ENCODE results near the gene SLC25A15.
"Not testable (repeated sequence)": the region's sequence is repeated elsewhere in the genome, so short reads cannot be mapped to it uniquely, and the experiment has no call there.

The SLC25A15 gene

DNA sequence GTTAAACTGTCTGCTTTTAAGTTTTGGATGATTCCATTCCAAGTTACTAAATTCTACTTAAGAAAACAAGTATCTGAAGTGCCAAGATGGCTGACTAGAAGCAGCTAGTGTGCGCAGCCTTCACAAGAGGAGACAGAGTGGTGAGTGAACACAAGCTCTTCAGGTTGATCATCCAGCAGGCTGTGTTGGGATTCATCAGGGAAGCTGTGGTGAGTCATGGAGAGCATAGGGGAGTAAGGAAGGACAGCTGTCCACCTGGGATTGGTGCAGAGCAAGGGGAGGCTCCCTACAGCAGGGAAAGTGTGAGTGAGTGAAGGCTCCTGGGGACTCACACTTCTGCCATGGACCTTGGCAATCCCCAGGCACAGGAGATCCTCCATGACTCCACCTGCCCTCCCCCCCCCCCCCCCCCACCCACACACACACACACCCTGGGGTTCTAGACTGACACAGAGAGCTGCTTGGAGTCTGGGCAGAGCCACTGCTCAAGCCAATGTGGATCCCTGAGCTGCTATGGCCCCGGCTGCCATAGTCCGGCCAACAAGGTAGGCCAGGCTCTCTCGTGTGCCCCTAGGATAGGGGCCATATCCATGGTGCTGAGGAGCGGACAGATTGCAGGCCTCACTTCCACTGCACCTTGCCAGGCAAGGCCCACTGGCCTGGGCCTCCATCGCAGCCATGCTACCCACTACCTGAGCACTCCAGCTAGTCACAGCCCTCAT is 23.5 kb downstream of the SLC25A15 start:
- DNase-seq (ENCODE audit: low read depth in 3 of 3, low spot score in 1 of 3) = no peak

GRCh38 chr13:40813667-40814454 is 24.4 kb downstream of the SLC25A15 start:
- no peak for DNase-seq (ENCODE audit: low read depth in 3 of 3, low spot score in 1 of 3)

DNA sequence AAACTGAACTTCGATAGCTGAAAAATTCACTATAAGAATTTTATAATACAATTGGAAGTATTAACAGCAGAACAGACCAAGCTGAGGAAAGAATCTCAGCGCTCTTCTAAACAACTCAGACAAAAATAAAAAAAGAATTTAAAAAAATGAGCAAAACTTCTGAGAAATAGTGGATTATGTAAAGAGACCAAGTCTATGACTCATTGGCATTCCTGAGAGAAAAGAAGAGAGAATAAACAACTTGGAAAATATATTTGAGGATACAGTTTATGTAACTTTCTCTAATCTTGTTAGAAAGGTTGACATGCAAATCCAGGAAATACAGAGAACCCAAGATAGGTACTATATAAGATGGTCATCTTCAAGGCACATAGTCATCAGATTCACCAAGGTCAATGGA is 25.4 kb downstream of the SLC25A15 start:
- no peak for DNase-seq (ENCODE audit: low read depth in 3 of 3, low spot score in 1 of 3)

DNA sequence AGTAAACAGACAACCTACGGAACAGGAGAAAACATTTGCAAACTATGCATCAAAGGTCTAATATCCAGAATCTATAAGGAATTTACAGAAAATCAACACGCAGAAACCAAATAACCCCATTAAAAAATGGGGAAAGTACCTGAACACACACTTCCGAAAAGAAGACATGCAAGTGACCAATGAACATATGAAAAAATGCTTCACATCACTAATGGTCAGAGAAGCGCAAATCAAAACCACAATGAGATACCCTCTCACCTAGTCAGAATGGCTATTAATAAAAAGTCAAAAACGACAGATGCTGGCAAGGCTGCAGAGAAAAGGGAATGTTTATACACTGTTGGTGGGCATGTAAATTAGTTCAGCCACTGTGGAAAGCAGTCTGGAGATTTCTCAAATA is 29.5 kb downstream of the SLC25A15 start:
- no peak for DNase-seq (ENCODE audit: low read depth in 3 of 3, low spot score in 1 of 3)

DNA sequence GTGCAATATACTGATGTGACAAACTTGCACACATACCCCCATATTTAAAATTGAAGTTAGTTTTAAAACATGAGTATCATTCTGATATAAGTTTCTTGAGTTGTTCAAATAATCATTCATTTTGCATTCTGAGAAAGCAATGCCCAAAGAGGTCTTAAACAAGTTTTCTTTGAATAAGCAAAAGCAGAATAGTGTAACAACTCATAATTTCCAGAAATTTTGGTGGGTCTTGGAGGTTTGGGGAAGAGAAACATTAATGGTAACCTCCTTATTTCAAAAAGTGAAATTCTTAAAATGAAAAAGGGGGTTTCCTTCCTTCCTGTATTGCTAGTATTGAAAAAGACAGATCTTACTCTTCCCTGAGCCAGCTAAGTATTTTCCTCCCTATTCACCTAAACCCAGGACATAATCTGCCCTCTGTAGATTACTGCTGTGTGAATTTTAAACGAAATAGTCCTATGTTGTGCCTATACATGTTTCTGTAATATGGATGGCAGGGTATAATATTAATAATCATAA is 30.4 kb downstream of the SLC25A15 start:
- no peak for DNase-seq (ENCODE audit: low read depth in 3 of 3, low spot score in 1 of 3)

- DNase-seq (ENCODE audit: low read depth in 3 of 3, low spot score in 1 of 3) = not testable (repeated sequence)
Measured at GRCh38 chr13:40839725-40840124, 50.3 kb downstream of the SLC25A15 start.

GRCh38 chr13:40840955-40841354 is 51.5 kb downstream of the SLC25A15 start:
- DNase-seq (ENCODE audit: low read depth in 3 of 3, low spot score in 1 of 3) = not testable (repeated sequence)
